NCI-H2107 (cell line): ENCODE data around the gene FAM13A.

Experiments used
- DNase-seq: peaks from one replicate; lab custom pipeline; 2025; lab: John Stamatoyannopoulos, UW

Gene FAM13A

DNA sequence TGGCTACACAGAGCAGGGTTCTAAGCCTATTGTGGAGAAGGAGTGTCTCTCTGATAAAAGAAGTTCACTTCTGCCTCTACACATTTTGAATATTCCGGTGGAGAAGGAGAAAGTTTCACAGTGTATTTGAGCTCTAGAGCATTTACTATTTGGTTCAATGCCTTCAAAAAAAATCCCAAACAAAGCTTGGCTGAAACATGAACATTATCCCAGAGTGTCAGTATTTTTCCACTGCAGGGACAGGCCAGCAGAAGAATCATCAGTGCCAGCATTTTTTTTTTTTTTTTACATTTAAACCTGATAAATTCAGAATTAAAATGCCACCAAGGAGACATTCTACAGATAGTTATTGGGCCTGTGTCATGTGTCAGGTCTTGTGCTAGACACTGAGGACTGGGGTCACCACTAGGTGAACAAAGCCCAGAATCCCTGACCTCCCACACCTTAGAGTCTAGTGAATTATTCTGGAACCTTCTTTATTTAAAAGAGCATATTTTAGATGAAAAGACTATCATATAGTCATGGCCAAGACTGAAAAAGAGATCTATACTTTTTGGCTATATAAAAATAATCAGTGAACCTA, 311.3 kb downstream of the FAM13A start:
- DNase-seq = no peak

DNA sequence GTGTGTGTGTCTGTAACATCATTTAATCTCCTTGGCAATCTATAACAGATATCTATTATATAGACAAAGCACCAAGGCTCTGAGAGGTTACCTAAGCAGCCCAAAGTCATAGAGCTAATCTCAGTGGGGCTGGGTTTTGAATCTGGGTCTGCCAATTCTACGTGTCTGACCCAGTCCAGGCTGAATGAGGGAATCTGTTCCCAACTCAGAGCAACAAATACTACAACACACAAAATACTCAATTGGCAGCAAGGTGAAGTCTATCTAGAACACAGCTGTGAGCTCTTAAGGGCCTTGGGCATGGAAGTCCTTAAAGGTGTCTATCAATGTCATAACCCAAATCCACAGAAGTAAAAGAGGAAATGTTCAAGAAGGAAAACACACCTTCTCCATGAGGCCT, 311.8 kb downstream of the FAM13A start:
- no peak for DNase-seq

DNA sequence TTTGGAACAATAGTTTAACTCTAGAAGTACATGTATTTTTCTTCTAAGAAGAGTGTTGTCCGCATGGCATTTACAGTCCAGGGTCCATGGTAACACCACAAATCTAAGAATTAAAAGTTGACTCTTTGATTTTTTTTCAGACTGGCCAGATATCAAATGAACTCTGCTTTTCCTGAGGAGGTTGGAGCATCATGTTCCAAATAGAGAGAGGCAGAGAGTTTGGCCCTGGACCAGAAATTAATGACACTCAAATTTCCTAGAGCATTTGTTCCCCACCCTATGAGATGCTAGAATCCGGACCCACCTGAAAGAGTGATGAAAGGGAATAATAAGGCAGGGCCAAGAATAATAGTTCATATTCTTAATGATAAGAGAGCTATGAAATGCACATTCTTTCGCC, 312.4 kb downstream of the FAM13A start:
- DNase-seq = no peak

DNA sequence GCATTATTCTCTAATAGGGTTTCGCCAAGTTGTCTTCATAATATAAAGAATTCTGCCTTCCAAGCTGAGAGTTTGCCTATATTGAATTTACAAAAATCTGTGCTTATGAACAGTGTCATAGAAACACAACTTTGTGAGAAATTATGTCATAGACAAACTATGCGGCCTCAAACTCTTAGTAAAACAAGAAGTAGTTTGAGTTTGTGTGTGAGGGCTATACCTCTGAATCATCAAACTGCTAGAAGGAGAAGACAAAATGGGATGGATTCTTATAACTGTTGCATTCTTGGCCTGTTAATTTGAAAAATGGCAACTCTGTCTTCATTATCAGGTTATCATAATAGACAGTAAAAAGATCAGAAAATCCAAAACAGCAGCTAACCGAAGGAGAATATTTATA, 313.3 kb downstream of the FAM13A start:
- DNase-seq = no peak

DNA sequence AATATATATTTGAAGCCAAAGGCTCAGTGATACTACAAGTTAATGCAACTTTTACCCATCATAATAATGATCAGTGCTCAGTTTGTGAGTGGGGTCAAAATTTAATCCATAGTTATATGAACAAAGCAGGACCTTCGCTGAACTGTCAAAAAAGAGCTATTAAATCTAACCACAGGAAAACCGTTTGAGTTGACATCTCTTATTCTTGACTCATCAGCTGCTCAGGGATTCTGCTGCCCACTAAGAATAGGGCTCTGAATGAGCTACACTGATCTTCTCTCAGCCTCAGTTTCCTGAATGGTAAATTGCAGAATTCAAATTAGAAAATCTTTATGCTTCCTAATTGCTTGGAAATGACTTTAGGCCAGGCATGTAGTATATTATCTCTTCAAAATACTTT, 314.4 kb downstream of the FAM13A start:
- no peak for DNase-seq

DNA sequence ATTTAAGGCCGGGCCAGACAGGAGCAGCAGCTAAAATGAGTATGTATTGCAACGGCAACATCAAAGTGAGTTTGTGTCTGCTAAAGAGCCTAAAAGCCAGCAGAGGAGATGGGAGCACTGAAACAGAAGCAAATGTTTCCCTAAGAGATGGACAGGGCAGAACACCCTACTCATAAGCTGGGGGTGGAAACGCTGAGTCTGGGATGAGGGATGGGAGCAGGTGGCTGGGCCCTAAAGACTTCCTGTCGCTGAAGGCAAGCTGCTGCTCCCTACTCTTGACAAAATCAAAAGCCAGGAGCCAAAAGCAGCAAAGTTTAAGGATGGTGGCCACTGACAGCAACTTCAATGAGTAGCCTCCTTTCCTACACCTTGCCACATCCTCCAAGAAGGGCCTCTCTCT, 318.8 kb downstream of the FAM13A start:
- no peak for DNase-seq

DNA sequence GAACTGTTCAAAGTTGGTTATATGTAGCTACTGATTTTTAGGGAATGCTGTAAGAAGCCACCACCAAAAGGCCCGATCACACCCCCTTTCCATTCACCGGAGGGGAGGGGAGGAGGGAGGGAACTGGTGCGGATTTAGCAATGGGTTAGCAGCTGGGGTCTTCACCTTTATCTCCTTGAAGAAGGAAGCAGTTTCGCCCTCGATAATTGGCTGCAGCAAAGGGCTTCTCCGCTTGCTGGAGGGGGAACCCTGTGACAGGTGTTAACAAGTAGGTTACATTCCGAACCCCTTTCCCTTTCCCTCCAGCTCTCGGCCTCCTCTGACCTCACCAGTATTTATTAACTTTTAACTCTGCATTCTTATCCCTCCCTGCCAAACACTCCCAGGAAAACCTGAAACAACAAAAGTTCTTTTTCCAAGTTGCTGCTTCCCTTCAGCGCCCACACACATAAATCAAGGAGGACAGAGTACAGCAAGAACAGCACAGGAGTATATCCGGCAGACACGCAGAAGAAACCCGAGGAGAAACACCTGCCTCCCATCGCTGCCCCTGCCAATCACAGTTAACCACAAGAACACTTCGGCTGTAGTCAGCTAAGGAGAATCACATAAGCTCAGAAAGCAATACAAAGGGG, 319.6 kb downstream of the FAM13A start:
- DNase-seq = peak; percentile 53

DNA sequence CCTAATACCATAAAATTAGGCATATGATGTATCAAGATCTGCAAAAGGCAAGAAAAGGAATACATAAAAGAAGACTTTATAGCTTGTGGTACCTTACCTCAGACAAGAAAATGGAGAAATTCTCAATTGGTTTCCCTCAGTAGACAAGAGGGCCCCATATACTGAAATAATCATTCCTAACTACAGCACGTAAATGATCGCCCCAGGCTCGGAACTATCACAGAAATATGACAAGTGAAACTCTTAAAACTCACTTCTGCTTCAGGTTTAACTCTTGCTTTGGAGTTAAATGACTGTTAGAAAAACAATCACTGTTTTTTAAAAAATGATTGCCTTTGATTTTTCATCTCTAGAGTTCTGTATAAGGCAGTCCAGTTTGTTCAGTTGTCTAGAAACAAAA, 320.7 kb downstream of the FAM13A start:
- no peak for DNase-seq

DNA sequence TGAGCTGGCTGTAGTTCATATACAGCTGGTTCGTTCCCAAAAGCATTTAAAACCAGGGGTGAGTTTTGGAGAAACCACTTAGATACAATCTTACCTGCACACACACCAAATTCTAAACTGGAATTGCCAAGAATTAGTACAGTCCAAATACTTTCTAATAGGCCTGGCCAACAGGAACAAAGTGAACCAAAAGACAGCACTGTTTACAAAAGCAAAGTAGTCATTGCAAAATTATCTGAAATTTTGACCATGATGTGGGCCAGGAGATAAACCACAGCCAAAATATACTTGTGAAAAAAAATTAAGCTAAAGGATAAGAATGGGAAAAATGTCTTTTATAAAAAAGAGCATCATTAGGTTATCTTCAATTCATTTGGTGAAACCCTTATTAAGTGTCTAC, 321.4 kb downstream of the FAM13A start:
- DNase-seq = no peak

DNA sequence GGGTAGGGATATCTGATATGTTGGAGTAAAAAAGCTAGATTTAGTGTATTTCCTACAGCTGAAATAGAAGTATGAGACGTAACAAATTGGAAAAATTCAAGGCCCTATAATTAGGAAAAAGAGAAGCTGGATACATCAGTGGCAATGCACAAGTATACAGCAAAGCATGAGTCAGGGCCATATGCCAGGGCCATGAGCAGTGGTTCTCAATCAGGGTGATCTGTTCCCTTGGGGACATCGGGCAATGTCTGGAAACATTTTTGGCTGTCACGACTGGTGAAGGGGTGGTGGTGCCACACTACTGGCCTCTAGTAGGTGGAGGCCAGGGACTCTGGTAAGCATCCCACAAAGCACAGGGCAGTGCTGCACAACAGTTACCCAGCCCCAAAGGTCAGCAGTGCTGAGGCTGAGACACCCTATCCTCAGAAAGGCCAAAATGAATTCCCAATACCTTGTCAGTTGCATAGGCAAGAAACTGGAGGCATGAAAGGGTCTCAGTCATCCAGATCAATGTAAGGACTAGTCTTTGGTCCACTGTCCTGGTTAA, 322.5 kb downstream of the FAM13A start:
- DNase-seq = no peak

DNA sequence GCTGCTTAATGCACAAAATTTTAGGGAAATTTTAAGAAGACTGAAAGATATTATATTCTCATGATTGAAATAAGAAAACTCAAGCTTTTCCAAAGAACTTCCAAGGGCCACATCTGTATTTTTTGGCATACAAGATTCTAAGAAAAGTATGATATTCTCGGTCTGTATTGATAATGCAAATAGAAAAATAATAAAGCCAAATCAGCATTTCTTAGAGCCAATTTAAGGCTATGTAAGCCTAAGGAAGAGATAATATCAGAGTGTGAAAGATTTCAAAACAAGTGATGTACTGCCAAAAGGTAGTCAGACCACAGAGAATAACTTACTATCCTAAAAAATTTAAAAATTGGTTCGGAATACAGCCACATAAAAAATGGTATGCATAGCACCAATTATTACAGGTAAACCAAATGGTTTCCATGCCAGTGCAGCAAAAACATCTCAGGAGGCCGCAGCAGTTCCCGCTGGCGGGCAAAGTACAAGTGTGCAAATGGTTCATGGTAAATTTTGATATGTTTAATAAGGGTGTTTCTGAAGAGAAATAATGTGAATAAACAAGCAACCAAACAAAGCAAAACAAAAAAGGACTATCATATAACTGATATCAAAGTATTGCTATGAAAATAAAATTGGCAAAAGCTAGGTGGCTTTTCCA, 324.1 kb downstream of the FAM13A start:
- DNase-seq = no peak

DNA sequence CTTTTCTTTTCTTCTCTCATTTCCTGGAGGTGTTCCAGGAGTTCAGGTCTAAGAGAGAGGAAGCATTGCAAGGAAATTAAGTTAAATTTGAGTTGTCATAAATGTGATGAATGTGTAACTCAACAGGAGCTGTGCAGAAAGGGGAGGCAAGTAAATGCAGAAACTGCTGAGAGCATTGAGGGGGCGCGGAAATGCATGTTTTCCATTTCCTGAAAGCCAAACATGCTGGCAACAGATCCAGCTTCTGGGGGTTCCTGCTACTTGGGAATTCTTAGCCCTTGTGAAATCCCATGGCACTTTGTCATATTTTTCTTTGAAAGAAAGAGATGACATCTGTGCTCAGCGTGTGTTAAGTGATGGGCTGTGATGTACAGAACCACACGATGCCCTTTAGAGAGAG, 325.6 kb downstream of the FAM13A start:
- no peak for DNase-seq

DNA sequence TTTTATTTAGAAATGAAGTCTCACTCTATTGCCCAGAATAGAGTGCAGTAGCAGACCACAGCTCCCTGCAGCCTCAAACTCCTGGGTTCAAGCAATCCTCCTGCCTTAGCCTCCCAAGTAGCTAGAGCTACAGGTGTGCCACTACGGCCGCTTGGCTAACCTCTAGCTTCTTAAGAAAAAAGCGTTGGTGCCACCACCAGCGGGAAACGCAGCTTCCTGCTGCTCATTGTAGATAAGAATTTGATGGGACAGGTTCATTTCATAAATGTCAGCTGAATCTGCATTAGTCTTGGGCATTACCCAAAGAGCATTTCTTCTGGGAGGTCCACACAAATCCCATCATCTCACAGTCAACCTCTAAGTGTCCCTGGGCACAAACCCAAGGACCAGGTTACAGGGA, 326.2 kb downstream of the FAM13A start:
- DNase-seq = no peak

DNA sequence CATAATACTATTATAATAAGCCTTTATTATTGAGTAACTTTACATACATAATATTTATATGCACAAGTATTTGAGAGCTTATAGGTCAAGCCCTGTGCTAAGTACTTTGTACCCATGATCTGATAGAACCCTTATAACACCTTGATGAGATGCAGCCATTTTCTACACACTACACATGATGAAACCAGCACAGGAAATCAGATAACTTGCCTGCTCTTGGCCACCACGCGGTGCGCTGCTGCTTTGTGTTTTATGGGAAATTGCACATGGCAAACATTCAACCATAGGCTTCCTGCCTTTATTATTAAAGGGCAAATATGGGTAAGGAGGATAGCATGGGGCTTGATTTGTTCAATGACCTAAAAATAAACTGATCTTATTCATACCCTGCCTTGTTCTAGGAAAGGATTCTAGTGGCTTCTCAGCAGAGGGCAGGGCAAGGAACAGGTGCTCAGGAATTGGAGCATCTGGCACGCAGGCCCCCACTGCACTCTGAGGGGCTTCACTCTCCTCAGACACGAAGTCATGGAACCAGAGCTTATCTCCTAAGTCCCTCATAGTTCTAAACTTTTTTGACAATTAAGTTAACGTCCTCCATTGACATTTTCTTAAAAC, 327.7 kb downstream of the FAM13A start:
- no peak for DNase-seq

DNA sequence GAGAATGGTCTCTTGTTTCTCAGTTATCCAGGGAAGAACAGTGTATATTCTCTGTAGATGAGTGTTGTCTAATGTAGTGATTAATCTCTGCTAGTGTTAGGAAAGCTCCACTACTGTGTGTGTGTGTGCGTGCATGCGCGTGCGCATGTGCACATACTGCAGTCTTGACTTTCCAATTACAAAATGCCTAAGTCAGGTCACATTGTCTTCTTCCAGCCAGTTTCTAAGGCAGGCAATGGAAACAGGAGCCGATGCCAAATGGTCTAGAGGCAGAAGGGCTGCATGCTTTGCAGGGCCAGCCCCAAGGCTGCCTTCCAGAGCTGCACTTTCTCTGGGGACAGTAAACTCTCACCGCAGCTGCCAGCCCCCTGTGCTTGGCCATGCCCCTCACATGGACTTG, 328.8 kb downstream of the FAM13A start:
- no peak for DNase-seq

DNA sequence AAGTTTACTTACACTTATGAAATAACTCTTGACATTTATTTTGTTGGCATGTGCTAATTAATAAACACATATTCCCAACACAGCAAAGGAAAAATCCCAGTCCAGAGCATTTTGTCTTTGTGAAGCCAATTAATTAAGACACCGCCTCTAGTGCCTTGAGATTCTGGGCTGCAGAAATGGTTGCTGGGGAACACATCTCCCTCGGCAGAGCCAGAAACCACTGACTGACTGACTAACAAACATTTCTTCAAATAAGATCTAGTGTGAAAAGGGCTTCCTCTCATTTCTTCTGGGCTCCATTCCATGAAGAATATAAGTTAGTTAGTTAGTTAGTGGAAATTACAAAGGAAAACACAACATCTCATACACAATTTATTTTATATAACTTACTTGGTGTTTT, 331.0 kb downstream of the FAM13A start:
- no peak for DNase-seq

DNA sequence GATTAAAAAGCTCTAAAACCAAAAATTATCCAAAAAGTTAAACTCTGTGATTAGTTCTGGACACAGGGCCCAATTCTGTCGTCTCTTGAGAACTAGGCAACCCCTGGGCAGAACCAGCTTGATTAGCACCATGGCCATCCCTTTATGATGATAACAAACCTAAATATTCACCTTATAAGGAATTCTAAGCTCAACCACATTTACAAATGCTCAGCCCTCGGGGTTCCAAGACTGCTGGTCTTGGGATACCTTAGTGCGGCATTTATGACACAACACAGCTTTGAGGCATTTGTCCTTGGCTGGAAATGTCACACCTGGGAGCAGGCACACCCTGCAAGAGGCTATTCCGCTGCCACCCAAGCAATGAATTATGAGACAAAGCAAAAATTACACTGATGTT, 331.8 kb downstream of the FAM13A start:
- DNase-seq = no peak

DNA sequence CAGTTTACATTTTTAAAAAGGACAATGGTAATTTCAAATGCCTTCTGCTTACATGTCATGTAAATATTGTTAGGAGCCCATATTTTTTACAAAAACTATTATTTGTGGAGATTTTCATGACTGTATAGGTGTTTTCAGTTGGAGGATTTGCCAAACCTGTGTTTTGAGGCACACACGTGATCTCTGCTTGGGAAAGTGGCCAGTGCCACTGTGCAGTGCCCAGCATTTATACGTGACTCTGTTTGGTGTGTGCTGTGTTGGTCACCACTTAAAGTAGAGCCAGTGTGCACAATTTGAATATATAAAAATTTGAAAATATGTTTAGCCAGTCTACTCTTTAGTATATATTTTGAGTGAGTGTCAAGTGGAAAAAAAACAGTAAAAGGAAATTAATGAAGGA, 332.6 kb downstream of the FAM13A start:
- DNase-seq = no peak

DNA sequence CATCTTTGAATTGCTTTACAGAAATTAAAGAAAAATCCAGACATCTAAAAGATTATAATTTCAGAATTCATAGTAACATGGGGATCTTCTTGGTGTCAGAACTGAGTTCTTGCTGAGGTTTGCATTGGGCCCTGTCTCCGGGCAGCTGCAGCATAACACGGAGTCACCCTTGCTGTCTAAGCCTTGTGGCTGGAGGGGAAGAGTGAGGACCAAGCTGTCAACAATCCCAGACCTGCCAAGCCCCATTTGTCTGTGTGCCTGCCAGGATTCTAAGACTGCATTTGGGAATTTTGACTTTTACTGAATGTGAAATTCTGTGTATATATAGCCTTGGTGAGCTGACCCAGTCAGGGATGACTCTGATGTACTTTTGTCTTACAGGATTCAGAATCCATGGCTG, 334.2 kb downstream of the FAM13A start:
- DNase-seq = no peak

DNA sequence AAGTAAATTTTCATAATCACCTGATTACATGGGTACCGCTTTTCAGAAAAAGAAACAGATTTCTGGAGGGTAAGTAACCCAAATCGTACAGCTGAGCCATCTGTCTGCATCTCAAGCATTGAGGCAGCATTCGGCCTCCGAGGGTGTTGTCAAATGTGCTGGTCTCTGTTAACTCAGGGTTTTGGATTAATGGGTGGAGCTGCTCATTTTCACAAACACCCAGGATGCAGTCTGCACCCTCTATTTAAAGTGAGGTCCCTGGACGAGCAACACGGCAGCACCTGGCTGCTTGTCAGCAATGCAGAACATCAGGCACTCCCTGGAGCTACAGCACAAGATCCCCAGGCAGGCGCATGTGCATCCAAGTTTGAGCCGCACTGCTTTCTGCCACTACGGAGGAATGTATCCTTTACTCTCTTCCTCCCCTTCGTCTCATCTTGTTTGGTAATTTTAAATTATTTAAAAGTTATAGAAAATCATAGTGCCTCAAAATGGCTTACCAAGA, 334.7 kb downstream of the FAM13A start:
- DNase-seq = no peak

DNA sequence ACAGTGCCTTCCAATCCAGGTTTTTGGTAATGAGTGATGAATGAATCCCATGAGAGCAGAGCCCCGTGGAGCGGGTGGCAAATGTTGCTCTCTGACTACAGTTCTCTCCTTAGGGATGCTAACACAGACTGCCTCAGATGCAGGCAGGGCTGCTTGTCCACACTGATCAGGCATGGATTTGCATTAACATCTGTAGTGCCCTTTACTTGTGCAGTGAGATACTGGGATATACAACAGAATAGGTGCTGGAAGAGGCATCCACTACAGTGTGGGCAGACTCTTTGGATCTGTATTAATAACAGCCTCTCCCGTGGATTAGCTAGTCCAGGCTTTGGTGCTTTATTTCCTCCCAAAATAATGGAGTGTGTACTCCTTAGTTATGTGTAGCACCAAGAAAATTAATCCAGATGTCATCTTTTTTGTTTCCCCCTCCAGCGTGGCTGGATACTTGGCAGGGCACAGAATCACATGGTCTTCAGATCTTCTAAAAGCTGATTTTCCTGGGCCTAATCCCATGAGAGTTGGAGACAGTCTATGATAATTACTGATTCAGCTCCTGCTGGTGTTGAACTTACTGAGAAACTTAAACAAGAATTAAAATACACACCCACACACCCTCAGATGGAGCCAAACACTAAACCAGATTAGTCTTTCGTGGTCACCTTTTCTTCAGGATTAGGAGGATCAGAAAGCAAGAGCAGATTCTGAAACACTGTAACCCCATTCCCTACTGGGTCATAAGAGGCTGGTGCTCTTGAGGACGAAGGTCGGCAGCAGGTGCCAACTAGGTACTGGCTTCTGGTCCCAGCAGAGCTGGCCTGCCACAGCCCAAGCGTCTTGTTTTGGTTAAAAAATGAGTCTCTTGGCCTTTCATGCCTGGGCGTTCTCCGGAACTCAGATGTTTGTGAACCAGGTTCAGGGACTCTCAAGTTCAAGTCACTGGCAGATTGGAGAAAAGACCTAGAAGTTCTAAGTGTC, 336.2 kb downstream of the FAM13A start:
- no peak for DNase-seq

DNA sequence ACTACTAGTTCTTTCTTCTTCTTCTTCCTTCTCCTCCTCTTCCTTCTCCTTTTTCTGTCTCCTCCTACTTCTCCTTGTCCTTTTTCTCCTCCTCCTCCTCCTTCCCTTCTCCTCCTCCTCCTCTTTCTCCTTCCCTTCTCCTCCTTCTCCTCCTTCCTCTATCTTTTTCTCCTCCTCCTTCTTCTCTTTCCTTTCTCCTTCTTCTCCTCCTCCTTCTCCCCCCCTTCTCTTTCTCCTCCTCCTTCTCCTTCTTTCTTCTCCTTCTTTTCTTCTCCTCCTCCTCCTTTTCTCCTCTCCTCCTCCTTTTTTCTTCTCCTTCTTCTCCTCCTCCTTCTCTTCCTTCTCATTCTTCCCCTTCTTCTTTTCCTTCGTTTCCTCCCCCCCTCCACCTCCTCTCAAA, 337.6 kb downstream of the FAM13A start:
- no peak for DNase-seq
